HEK293 (cell line): ENCODE measurements around the gene MAGED2.

Experiments used
- CTCF ChIA-PET: fragments of 350-600 bp; formaldehyde crosslinking; extraction: SDS; loops from one replicate; lab custom pipeline; 2021; ENCODE audit warnings: antibody characterized with exemption; lab: Yijun Ruan, JAX
- POLR2A ChIA-PET: fragments of 300-600 bp; formaldehyde crosslinking; extraction: SDS; loops from one replicate; lab custom pipeline; 2020; ENCODE audit warnings: antibody characterized with exemption, inconsistent platforms; lab: Yijun Ruan, JAX
- H3K27ac ChIP-seq: fragments of 200-500 bp; sonication (Bioruptor generic); 2 replicates; pipeline ENCODE4 v1.5.1; 2014; ENCODE audit warnings: low read depth, low read length, control low read depth, inconsistent platforms; ENCODE audit errors: extremely low read depth
- H3K36me3 ChIP-seq, 2 experiments: fragments of 200-500 bp in 1 of 2; sonication (Bioruptor generic) in 1 of 2; 1 replicate in 1 of 2; 2 replicates in 1 of 2; pipeline ENCODE4 v1.5.1; 2014 to 2017; ENCODE audit warnings: inconsistent platforms in 2 of 2, low read length in 2 of 2; ENCODE audit not compliant: control insufficient read depth in 2 of 2, insufficient read depth in 1 of 2
- H3K4me1 ChIP-seq: fragments of 200-500 bp; sonication (Bioruptor generic); 2 replicates; pipeline ENCODE4 v1.5.1; 2014; ENCODE audit warnings: mild to moderate bottlenecking, low read length, inconsistent platforms; ENCODE audit not compliant: control insufficient read depth, insufficient read depth
- H3K4me3 ChIP-seq: 2 replicates; pipeline ENCODE4 v1.5.1; 2011; ENCODE audit warnings: low read depth, mild to moderate bottlenecking, control low read depth, low read length, moderate library complexity
- H3K9me3 ChIP-seq: fragments of 200-500 bp; sonication (Bioruptor generic); 2 replicates; pipeline ENCODE4 v1.5.1; 2014; ENCODE audit warnings: low read depth, low read length, inconsistent platforms; ENCODE audit not compliant: control insufficient read depth, insufficient read depth
- FEZF1 ChIP-seq: fragments of 450-650 bp; formaldehyde crosslinking; IDR thresholded peaks from 2 replicates; pipeline ENCODE4 v1.5.1; 2016; ENCODE audit warnings: missing biosample characterization, missing genetic modification characterization
- GLIS1 ChIP-seq: fragments of 450-650 bp; formaldehyde crosslinking; IDR thresholded peaks from 2 replicates; pipeline ENCODE4 v1.5.1; 2016; ENCODE audit warnings: missing biosample characterization, missing genetic modification characterization
- KLF7 ChIP-seq: fragments of 450-650 bp; formaldehyde crosslinking; IDR thresholded peaks from 2 replicates; pipeline ENCODE4 v1.5.1; 2016; ENCODE audit warnings: missing biosample characterization, missing genetic modification characterization, borderline replicate concordance
- ZIC2 ChIP-seq: fragments of 450-650 bp; formaldehyde crosslinking; IDR thresholded peaks from 2 replicates; pipeline ENCODE4 v1.5.1; 2016; ENCODE audit warnings: missing biosample characterization, missing genetic modification characterization
- ZNF140 ChIP-seq: fragments of 450-650 bp; formaldehyde crosslinking; IDR thresholded peaks from 2 replicates; pipeline ENCODE4 v1.5.1; 2016; ENCODE audit warnings: missing biosample characterization, missing genetic modification characterization
- ZNF175 ChIP-seq: fragments of 450-650 bp; formaldehyde crosslinking; IDR thresholded peaks from 2 replicates; pipeline ENCODE4 v1.5.1; 2016; ENCODE audit warnings: missing biosample characterization, missing genetic modification characterization
- ZNF202 ChIP-seq: fragments of 450-650 bp; formaldehyde crosslinking; IDR thresholded peaks from 2 replicates; pipeline ENCODE4 v1.5.1; 2016; ENCODE audit warnings: missing biosample characterization, missing genetic modification characterization, borderline replicate concordance
- ZNF274 ChIP-seq, 2 experiments: fragments of 200-500 bp in 1 of 2; fragments of 450-650 bp in 1 of 2; sonication (Bioruptor generic) in 1 of 2; formaldehyde crosslinking in 1 of 2; IDR thresholded peaks; 2 replicates each; pipeline versions ENCODE4 v1.5.1 to v1.6.1; 2014 to 2016; ENCODE audit warnings: borderline replicate concordance in 1 of 2, inconsistent platforms in 1 of 2, low read length in 1 of 2, missing biosample characterization in 1 of 2, missing genetic modification characterization in 1 of 2
- ZNF341 ChIP-seq: fragments of 450-650 bp; formaldehyde crosslinking; IDR thresholded peaks from 2 replicates; pipeline ENCODE4; 2016; ENCODE audit warnings: low read depth, missing biosample characterization, missing genetic modification characterization
- ZNF350 ChIP-seq: fragments of 450-650 bp; formaldehyde crosslinking; IDR thresholded peaks from 2 replicates; pipeline ENCODE4 v1.5.0; 2017; ENCODE audit warnings: missing biosample characterization, mild to moderate bottlenecking, missing genetic modification characterization
- ZNF394 ChIP-seq: fragments of 450-650 bp; formaldehyde crosslinking; IDR thresholded peaks from 2 replicates; pipeline ENCODE4 v1.5.1; 2016; ENCODE audit warnings: missing biosample characterization, missing genetic modification characterization, mild to moderate bottlenecking, moderate library complexity, borderline replicate concordance
- ZNF416 ChIP-seq: fragments of 450-650 bp; formaldehyde crosslinking; IDR thresholded peaks from 2 replicates; pipeline ENCODE4 v1.5.1; 2016; ENCODE audit warnings: missing biosample characterization, missing genetic modification characterization
- ZNF433 ChIP-seq: fragments of 450-650 bp; formaldehyde crosslinking; IDR thresholded peaks from 2 replicates; pipeline ENCODE4 v1.5.1; 2016; ENCODE audit warnings: missing biosample characterization, missing genetic modification characterization, low read depth
- ZNF658 ChIP-seq: fragments of 450-650 bp; formaldehyde crosslinking; IDR thresholded peaks from 2 replicates; pipeline ENCODE4; 2016; ENCODE audit warnings: missing biosample characterization, missing genetic modification characterization
- ZNF707 ChIP-seq: fragments of 450-650 bp; formaldehyde crosslinking; IDR thresholded peaks from 2 replicates; pipeline ENCODE4 v1.5.1; 2016; ENCODE audit warnings: missing biosample characterization, missing genetic modification characterization
- ZNF768 ChIP-seq: fragments of 450-650 bp; formaldehyde crosslinking; IDR thresholded peaks from 2 replicates; pipeline ENCODE4 v1.5.1; 2018; ENCODE audit warnings: missing biosample characterization, mild to moderate bottlenecking, missing genetic modification characterization
- ZNF792 ChIP-seq: fragments of 450-650 bp; formaldehyde crosslinking; IDR thresholded peaks from 2 replicates; pipeline ENCODE4 v1.5.1; 2016; ENCODE audit warnings: missing biosample characterization, missing genetic modification characterization
- ZNF843 ChIP-seq: fragments of 450-650 bp; formaldehyde crosslinking; IDR thresholded peaks from 2 replicates; pipeline ENCODE4 v1.5.1; 2016; ENCODE audit warnings: missing biosample characterization, missing genetic modification characterization
- TF ChIP-seq, protein P1 (sequence below): fragments of 450-650 bp; formaldehyde crosslinking; IDR thresholded peaks from 2 replicates; pipeline ENCODE4 v1.5.1; 2016; ENCODE audit warnings: missing biosample characterization, missing genetic modification characterization, borderline replicate concordance
- TF ChIP-seq, protein P2 (sequence below): fragments of 450-650 bp; formaldehyde crosslinking; IDR thresholded peaks from 2 replicates; pipeline ENCODE4 v1.5.1; 2017; ENCODE audit warnings: missing biosample characterization, mild to moderate bottlenecking, missing genetic modification characterization, moderate library complexity
- TF ChIP-seq, protein P3 (sequence below): fragments of 450-650 bp; formaldehyde crosslinking; IDR thresholded peaks from 2 replicates; pipeline ENCODE4 v1.5.1; 2016; ENCODE audit warnings: missing biosample characterization, missing genetic modification characterization
- TF ChIP-seq, protein P4 (sequence below): fragments of 450-650 bp; formaldehyde crosslinking; IDR thresholded peaks from 2 replicates; pipeline ENCODE4 v1.5.1; 2016; ENCODE audit warnings: missing biosample characterization, missing genetic modification characterization
- TF ChIP-seq, protein P5 (sequence below): fragments of 450-650 bp; formaldehyde crosslinking; IDR thresholded peaks from 2 replicates; pipeline ENCODE4 v1.5.1; 2016; ENCODE audit warnings: missing biosample characterization, missing genetic modification characterization

MAGED2 gene

DNA sequence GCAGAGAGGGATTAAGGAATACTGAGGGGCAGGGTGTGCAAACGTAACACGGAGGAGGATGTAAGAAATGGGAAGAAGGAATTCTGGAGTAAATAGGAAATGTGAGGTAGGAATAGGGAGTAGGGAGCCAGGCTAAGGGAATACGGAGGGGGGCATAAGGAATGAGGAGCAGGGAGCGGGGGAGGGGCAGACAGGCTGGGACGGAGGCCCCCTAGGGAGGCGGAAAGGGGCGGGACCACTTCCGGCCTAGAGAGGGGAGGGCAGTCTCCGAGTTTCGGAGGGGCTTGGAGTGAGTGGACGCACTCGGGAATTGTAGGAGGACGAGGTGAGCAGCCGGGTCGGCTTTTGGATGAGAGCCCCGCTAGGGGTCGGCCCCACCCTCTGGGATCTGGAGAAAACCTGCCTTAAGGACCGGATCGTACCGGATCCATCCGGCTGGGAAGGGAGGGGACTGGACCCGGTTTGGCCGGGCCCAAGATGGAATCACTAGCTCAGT is 612 bp downstream of the MAGED2 start:
- Histone ChIP-seq H3K4me1 (no peaks in the 10 kb centered on the region), H3K4me3 (peak overlapping the region; percentile 52), H3K9me3 (no peaks in the 10 kb centered on the region), H3K27ac (peak overlapping the region; percentile 84), H3K36me3 (peaks cover 0 to 41% of the 10 kb centered on the region in 2 experiments; a peak in 2 of 3 replicates)
- POLR2A ChIA-PET: interaction anchor here (1.0 to 2.7 kb wide), 6 partner anchors 9 to 763 kb away, joined by 3 to 14 read pairs (median 6); partner anchors contain the start of genes APEX2 and PHF8
- CTCF ChIA-PET: interaction anchor here (0.7 kb wide), 1 partner anchor 169 kb away, joined by 3 read pairs; no protein-coding TSS in a partner anchor
- TF ChIP-seq KLF7 (peak; percentile 57; the same call in 1 of the 2 replicates), ZNF433 (no peak), ZNF175 (no peak), ZNF202 (no peak), ZNF792 (tag by site-specific recombination) (no peak), FEZF1 (tag by site-specific recombination) (no peak), ZNF394 (tag by site-specific recombination) (peak; percentile 25; the same call in 1 of the 2 replicates), ZNF341 (tag by site-specific recombination) (peak; percentile 87), ZNF274 (IDR thresholded peaks at IDR 0.05; ENCODE audit: low read length) (no peak), ZNF274 (tag by site-specific recombination; IDR thresholded peaks at IDR 0.05; ENCODE audit: borderline replicate concordance) (no peak), ZNF707 (tag by site-specific recombination) (no peak; the same call in 1 of the 2 replicates), ZIC2 (tag by site-specific recombination) (peak; percentile 49; the same call in 1 of the 2 replicates), ZNF658 (tag by site-specific recombination) (no peak), ZNF843 (0 out of 2 replicates have a peak, but pooled peaks have one; percentile 14), GLIS1 (peak; percentile 94), ZNF140 (tag by site-specific recombination) (no peak), ZNF416 (tag by site-specific recombination) (no peak), ZNF768 (tag by site-specific recombination) (no peak), ZNF350 (tag by site-specific recombination) (no peak)
- TF ChIP-seq, protein P1, sequence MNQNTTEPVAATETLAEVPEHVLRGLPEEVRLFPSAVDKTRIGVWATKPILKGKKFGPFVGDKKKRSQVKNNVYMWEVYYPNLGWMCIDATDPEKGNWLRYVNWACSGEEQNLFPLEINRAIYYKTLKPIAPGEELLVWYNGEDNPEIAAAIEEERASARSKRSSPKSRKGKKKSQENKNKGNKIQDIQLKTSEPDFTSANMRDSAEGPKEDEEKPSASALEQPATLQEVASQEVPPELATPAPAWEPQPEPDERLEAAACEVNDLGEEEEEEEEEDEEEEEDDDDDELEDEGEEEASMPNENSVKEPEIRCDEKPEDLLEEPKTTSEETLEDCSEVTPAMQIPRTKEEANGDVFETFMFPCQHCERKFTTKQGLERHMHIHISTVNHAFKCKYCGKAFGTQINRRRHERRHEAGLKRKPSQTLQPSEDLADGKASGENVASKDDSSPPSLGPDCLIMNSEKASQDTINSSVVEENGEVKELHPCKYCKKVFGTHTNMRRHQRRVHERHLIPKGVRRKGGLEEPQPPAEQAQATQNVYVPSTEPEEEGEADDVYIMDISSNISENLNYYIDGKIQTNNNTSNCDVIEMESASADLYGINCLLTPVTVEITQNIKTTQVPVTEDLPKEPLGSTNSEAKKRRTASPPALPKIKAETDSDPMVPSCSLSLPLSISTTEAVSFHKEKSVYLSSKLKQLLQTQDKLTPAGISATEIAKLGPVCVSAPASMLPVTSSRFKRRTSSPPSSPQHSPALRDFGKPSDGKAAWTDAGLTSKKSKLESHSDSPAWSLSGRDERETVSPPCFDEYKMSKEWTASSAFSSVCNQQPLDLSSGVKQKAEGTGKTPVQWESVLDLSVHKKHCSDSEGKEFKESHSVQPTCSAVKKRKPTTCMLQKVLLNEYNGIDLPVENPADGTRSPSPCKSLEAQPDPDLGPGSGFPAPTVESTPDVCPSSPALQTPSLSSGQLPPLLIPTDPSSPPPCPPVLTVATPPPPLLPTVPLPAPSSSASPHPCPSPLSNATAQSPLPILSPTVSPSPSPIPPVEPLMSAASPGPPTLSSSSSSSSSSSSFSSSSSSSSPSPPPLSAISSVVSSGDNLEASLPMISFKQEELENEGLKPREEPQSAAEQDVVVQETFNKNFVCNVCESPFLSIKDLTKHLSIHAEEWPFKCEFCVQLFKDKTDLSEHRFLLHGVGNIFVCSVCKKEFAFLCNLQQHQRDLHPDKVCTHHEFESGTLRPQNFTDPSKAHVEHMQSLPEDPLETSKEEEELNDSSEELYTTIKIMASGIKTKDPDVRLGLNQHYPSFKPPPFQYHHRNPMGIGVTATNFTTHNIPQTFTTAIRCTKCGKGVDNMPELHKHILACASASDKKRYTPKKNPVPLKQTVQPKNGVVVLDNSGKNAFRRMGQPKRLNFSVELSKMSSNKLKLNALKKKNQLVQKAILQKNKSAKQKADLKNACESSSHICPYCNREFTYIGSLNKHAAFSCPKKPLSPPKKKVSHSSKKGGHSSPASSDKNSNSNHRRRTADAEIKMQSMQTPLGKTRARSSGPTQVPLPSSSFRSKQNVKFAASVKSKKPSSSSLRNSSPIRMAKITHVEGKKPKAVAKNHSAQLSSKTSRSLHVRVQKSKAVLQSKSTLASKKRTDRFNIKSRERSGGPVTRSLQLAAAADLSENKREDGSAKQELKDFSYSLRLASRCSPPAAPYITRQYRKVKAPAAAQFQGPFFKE (tag by site-specific recombination): no peak
- TF ChIP-seq, protein P2, sequence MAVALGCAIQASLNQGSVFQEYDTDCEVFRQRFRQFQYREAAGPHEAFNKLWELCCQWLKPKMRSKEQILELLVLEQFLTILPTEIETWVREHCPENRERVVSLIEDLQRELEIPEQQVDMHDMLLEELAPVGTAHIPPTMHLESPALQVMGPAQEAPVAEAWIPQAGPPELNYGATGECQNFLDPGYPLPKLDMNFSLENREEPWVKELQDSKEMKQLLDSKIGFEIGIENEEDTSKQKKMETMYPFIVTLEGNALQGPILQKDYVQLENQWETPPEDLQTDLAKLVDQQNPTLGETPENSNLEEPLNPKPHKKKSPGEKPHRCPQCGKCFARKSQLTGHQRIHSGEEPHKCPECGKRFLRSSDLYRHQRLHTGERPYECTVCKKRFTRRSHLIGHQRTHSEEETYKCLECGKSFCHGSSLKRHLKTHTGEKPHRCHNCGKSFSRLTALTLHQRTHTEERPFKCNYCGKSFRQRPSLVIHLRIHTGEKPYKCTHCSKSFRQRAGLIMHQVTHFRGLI: no peak
- TF ChIP-seq, protein P3, sequence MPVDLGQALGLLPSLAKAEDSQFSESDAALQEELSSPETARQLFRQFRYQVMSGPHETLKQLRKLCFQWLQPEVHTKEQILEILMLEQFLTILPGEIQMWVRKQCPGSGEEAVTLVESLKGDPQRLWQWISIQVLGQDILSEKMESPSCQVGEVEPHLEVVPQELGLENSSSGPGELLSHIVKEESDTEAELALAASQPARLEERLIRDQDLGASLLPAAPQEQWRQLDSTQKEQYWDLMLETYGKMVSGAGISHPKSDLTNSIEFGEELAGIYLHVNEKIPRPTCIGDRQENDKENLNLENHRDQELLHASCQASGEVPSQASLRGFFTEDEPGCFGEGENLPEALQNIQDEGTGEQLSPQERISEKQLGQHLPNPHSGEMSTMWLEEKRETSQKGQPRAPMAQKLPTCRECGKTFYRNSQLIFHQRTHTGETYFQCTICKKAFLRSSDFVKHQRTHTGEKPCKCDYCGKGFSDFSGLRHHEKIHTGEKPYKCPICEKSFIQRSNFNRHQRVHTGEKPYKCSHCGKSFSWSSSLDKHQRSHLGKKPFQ (tag by site-specific recombination): no peak
- TF ChIP-seq, protein P4, sequence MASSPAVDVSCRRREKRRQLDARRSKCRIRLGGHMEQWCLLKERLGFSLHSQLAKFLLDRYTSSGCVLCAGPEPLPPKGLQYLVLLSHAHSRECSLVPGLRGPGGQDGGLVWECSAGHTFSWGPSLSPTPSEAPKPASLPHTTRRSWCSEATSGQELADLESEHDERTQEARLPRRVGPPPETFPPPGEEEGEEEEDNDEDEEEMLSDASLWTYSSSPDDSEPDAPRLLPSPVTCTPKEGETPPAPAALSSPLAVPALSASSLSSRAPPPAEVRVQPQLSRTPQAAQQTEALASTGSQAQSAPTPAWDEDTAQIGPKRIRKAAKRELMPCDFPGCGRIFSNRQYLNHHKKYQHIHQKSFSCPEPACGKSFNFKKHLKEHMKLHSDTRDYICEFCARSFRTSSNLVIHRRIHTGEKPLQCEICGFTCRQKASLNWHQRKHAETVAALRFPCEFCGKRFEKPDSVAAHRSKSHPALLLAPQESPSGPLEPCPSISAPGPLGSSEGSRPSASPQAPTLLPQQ: peak; percentile 88
- TF ChIP-seq, protein P5, sequence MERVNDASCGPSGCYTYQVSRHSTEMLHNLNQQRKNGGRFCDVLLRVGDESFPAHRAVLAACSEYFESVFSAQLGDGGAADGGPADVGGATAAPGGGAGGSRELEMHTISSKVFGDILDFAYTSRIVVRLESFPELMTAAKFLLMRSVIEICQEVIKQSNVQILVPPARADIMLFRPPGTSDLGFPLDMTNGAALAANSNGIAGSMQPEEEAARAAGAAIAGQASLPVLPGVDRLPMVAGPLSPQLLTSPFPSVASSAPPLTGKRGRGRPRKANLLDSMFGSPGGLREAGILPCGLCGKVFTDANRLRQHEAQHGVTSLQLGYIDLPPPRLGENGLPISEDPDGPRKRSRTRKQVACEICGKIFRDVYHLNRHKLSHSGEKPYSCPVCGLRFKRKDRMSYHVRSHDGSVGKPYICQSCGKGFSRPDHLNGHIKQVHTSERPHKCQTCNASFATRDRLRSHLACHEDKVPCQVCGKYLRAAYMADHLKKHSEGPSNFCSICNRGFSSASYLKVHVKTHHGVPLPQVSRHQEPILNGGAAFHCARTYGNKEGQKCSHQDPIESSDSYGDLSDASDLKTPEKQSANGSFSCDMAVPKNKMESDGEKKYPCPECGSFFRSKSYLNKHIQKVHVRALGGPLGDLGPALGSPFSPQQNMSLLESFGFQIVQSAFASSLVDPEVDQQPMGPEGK (tag by site-specific recombination): peak; percentile 85
